GM21529 (cell line): ENCODE results near the gene UBAC2.
A peak's percentile ranks its signal among the peaks of the same experiment; 100 is the strongest.

Source experiments
- ATAC-seq: cut with Tn5 transposase; IDR thresholded peaks from one replicate; pipeline ENCODE4 v1.9.1; 2021; ENCODE audit not compliant: unreplicated experiment

UBAC2 gene

GRCh38 chr13:99200432-99201167 lies at the start of gene UBAC2:
Gene UBAC2, plus strand, starts transcription at chr13:99200854. Its CDS starts 55 bp downstream, at chr13:99200909.
- peak; percentile 71 for ATAC-seq

- peak; percentile 85 for ATAC-seq
These were observed 49.1 kb upstream of the UBAC2 start for GRCh38 chr13:99151516-99151915.

DNA sequence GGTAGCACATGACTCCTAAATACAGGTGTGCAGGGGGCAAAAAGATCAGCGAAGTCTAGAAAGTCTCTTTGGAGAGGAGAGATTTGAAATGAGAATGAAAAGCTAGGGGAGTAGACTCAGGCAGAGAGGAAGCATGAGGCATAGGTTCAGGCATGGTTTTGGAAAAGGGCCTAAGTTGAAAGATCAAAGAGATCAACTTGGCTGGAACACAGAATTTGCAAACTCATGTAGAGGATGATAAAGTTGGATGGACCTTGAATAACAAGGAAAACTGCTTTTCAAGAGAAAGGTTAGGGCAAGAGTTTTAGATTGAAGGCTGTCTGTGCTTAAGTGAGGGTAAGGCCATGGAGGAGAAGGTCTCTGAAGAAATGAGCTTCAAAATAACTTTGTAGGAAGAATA lies 47.4 kb upstream of the UBAC2 start:
- ATAC-seq, result no peak

DNA sequence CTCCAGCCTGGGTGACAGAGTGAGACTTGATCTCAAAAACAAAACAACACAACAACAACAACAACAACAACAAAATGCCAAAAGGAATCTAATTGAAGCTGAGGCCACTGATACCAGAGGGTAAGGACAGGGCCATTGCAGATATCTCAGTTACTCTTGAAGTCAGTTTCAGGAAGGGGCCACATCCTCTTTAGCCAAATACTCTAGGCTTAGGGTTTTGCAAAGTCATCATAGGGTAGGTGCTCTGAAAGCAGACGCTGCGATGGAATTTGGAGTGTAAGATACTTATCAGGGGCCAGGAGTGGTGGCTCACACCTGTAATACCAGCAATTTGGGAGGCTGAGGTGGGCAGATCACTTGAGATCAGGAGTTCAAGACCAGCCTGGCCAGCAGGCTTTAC lies 46.6 kb upstream of the UBAC2 start:
- no peak for ATAC-seq

DNA sequence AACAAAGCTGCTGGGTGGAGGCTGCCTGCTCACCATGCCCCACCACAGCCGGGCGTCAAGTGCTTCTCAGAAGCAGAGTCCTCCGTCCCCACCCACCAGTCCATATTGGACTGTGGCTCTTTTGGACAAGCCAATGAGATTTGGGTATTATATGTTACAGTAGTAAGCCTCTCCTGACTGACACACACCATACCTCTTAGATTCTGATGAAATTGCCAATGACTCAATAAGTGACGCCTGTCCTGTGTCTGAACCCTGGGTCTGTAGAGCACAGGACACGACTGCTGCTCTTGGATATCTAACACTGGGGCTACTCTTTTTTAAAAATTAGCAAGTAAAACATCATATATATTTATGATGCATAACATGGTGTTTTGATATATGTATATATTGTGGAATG lies 44.8 kb upstream of the UBAC2 start:
- no peak for ATAC-seq

- no peak for ATAC-seq
These were observed 43.6 kb upstream of the UBAC2 start for GRCh38 chr13:99157046-99157445.

DNA sequence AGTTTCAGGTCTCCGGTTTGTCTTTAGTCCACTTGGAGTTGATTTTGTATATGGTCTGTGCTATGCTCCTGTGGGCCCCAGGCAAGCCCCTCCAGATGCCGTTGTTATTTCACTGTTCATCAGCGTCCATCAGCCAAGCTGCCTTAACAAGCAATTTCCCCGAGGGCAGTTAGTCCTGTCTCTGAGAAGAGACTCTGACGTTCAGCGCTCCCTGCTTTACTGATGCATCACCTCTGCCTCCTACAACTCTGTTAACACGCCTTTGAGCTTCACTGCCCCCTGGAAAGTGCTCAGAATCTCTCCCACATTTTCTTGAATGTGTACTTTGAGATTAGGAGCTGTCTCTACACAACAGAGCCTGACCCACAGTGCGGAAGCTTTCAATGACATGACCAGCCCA lies 41.8 kb upstream of the UBAC2 start:
- no peak for ATAC-seq

DNA sequence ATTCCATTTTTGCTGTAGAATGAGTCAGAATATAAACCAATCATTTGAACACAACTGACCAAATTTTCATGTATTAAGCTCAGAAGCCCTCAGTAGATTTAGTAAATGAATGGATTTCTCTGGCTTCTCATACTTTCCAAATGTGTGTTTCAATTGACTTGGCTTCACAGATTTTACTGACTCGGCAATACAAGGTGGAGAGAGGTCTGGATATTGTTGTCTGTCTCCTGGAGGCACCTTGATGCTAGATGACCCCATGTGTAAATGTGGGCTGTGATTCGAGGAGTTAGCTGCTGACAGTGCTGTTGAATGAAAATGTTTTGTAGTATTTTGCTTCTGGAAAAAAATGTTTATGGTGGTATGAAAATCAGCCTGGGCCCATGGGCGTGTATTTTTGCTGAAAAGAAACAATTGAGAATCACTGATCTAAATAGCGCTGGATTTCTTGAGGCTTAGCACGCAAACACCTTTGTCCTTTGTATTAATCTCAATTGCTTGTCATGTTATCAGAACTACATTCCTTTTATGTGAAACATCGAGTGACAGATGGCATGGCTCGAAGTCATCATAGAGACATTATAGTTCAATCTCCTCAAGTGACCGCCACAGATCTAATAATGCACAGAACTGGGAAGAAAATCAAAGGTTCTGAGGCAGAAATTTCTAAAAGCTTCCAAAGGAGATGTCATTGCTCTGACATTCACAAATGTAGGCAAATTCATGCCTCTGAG lies 41.2 kb upstream of the UBAC2 start:
- no peak for ATAC-seq

- no peak for ATAC-seq
These were observed 40.2 kb upstream of the UBAC2 start for GRCh38 chr13:99160415-99160814.

DNA sequence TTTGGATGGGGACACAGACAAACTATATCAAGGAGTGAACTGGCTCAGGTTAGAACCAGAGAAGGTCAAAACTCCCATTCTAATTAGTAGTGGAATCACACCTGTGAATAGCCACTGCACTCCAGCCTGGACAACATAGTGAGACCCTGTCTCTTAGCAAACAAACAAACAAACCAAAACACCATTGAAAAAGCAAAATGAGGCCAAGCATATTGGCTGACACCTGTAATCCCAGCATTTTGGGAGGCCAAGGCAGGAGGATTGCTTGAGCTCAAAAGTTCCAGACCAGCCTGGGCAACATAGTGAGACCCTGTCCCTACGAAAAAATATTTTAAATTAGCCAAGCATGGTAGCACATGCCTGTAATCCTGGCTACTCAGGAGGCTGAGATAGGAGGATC lies 39.1 kb upstream of the UBAC2 start:
- ATAC-seq, result no peak

GRCh38 chr13:99162567-99163361 lies 37.9 kb upstream of the UBAC2 start:
- ATAC-seq, result no peak

DNA sequence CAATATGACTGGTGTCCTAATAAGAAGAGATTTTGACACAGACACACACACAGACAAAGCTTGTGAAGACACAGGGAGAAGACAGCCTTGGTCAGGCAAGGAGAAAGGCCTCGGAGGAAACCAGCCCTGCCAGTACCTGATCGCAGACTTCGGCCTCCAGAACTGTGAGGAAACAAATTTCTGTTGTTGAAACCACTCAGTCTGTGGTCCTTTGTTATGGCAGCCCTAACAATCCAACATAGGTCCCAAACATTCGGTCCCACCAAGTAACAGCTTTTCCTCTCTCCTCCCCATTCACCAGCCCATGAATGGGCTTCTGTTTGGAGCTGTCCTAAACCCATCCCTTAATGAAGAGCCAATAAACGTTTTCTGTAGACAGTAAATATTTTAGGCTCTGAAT lies 36.4 kb upstream of the UBAC2 start:
- ATAC-seq, result no peak

DNA sequence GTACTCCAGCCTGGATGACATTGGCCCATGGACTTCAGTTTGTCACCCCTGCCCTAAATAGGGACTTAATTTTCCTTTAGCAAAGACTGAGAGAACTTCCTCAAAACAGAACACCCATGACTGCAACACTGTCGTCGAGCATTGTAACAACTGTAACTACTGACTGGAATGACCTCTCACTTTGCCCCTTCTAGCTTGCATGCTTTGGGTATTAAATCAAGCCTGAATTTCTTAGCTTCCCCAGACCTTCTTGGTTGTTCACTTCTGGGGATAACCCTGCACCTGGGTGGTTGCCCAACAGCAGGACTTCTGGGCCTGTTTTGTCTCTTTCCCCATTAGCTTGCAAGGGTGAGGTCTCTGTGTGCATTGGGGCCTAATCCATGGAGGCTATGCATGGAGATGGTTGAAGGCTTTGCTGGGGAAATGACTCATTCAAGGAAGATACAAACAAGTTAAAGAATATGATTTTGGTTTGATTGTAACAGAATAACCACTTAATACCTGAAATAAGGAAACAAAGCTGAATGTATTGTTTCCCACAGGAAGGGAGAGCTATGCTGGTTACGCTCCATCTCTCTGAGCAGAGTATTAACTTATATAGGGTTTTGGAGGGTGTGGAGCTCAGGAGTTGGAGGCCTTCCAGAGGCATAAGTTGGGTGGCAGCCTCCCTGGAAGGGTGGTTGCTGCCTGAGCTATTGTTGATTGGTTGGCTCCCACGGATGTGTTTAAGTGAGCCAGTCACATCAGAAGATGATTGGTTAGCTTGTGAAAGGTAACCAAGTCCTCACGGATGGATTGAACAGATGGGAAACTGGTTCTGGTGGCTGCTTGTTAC lies 34.7 kb upstream of the UBAC2 start:
- ATAC-seq, result no peak

- no peak for ATAC-seq
These were observed 27.7 kb upstream of the UBAC2 start for GRCh38 chr13:99172951-99173350.

GRCh38 chr13:99173606-99174005 lies 27.0 kb upstream of the UBAC2 start:
- no peak for ATAC-seq

GRCh38 chr13:99174533-99175100 lies 26.0 kb upstream of the UBAC2 start:
- ATAC-seq, result no peak

DNA sequence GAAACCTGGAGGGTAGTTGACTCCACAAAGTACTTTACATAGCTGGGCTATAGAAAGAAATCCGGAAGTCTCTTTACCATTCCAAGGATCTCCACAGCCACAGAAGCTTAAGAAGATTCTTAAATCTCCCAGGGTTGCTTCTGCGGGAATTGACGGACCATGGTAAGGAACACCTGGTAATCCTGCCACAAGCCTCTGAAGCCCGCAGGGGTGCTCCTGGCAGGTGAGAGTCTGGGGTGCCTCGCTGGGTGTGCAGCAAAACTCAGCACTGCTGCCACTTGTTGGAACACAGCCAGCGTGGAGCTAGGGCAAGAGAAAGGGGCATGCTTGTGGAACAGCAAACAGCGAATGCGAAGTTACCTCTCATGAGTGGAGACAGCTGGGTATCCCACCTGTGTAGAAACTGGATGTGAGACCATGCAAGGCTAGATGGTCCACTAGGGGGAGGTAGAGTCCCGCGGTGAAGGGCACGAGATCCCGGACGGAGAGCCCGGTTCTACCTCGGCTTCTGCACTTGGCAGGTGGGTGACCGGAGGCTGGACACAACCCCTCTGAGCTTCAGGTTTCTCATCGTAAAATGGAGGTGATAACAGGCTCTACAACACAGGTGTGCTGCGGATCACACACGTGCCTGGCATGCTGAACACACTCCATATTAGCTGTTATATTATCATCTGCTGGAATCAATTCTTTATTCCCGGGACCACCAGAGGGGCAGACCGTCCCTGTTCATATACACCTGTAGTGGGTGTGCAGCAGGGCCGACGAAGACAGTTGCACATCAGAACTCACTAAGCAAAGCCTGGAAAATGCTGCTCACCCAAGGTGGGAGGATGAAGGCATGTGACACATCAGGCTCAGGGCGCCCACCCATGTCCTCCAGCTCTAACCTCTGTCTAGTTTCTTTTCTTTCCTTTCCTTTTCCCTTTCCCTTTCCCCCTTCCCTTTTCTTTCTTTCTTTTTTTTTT lies 24.1 kb upstream of the UBAC2 start:
- peak; percentile 87 for ATAC-seq

DNA sequence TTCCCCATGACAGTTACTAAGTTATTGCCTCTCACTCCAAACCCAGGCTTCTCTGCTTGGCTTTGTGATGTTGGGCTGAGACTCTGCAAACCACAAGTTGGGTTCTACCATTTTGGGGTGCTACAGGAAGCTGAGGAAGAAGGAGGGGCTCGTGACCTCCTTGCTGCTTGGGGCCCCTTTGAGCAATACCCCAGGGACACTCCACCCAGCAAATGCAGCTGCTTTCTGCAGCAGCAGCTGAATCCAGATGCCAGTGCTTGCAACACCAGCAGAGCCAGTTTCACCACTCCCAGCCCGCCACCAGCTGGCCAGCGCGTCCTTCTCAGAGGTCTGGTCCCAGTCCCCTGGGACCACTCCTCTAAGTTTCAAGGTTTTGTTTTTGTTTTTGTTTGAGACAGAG lies 22.0 kb upstream of the UBAC2 start:
- no peak for ATAC-seq

DNA sequence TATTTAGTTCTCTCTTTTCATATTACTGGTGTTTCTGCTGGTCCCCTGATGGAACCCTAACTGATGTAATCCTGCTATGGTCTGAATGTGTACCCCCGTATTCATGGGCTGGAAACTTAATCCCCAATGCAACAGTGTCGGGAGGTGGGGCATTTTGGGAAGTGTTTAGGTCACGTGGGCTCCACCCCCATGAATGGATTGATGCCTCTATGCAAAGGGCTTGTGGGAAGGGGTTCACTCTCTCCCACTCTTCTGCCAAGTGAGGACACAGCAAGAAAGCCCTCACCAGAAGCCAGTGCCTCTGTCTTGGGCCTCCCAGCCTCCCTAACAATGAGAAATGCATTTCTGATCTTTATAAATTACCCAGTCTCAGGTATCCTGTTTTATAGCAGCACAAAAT lies 21.2 kb upstream of the UBAC2 start:
- no peak for ATAC-seq
